GM23338 (cell line): ENCODE results near the gene CD58. TPM values are rescaled to one million over a fixed set of nuclear protein-coding genes. Genes with fewer than 3 reads are reported as not detected.

Experiments used
- CTCF ChIP-seq, 2 experiments: fragments of 200-600 bp in 1 of 2; sonication (generic) in 1 of 2; conservative IDR thresholded peaks; 2 replicates each; pipeline versions ENCODE4 v1.5.1 to v1.6.1; 2016 to 2017; ENCODE audit warnings: antibody characterized with exemption in 2 of 2, low read depth in 2 of 2, mild to moderate bottlenecking in 2 of 2, moderate library complexity in 1 of 2
- EZH2phosphoT487 ChIP-seq: fragments of 200-600 bp; sonication (generic); IDR thresholded peaks from one replicate; pipeline ENCODE4 v1.8.1; 2018; ENCODE audit warnings: antibody characterized with exemption; ENCODE audit not compliant: unreplicated experiment
- STAT1 ChIP-seq: IDR thresholded peaks from one replicate; pipeline ENCODE4 v1.6.1; 2016; ENCODE audit warnings: antibody characterized with exemption; ENCODE audit not compliant: unreplicated experiment
- ZNF114 ChIP-seq: fragments of 250-450 bp; sonication (Bioruptor Pico); IDR thresholded peaks from 2 replicates; pipeline ENCODE4 v1.5.0; 2020; ENCODE audit warnings: mild to moderate bottlenecking, moderate library complexity
- ZNF462 ChIP-seq: fragments of 250-450 bp; sonication (Bioruptor Pico); IDR thresholded peaks from 2 replicates; pipeline ENCODE4 v1.5.0; 2020; ENCODE audit warnings: mild to moderate bottlenecking, moderate library complexity
- polyA plus RNA-seq: library from polyadenylated mRNA; unstranded; fragments of >200 nt; fragmentation: Nextera tagmentation; extraction: Ambion mirVana; gene quantifications from 2 replicates; pipeline ENCODE4 v1.2.1, GENCODE V29; 2016
- total RNA-seq: library from RNA; depleted of rRNA; stranded (reverse); fragments of >200 nt; shearing (Covaris generic); gene quantifications from 2 replicates; pipeline ENCODE4 v1.2.3, GENCODE V29; 2014

The CD58 gene
- total and polyA plus RNA-seq, 2 experiments from 2014 or later, result 9.2 to 12.5 TPM

- no peak for TF ChIP-seq ZNF462 (CRISPR knock-in tag)
- no peak for TF ChIP-seq STAT1
- TF ChIP-seq CTCF (conservative IDR thresholded peaks at IDR 0.05; ENCODE audit: low read depth in 2 of 2), result no peak
- TF ChIP-seq ZNF114, result no peak
- no peak for TF ChIP-seq EZH2phosphoT487
Observed at GRCh38 chr1:116508984-116509980, 61.5 kb downstream of the CD58 start (continued).
